ENCODE results near the gene AKR1C2. TPM values are rescaled to one million over a fixed set of nuclear protein-coding genes. Genes with fewer than 3 reads are reported as not detected.

AKR1C2 gene
- total RNA-seq, 2 experiments from 2014 or later: not detected

DNA sequence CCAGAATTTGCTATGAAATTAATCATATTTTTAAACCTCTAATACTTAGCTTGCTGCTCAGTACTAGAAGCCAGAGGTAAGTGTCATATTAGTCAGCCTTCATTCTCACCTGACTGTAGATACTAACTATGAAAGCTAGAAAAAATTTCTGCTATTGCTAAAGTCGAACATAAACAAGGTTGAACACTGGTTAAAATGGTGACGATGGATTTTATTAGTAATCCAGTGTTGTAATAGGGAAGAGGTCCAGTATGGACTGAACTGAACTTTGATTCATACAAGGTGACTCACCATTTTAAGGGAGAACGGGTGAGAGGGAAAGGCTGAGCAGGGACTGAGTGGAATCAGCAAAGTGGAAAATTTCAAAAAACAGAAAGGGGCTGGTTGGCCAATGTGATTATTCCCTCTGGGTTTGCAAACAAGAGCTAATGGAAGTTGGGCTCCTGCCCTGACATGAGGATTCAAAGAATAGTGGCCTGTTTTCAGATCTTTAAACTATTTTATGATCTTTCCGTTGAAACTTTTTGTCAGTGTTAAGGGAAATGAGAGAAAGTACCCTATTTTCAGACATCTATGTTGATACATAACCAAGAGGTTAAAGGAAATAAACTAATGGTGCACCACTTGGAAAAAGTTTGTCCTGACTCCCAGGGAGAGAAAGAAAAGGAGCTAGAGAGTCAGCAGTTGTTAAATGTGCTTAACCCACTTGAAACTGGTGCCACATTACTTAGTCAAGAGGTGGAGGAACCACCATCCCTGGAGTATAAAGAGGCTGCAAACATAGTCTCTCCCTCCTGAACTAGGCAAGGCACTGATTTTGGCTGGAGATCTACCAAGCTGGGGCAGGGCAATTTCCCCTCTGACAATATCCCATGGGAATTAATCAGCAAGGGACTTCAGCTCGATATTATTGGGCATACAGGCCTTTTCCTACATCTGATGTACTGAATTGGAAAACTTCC, 55.7 kb downstream of the AKR1C2 start:
- H3K4me1 ChIP-seq (ENCODE audit: insufficient read depth, low read length, poor library complexity, severe bottlenecking): no peaks in the 10 kb centered on the region
- H2AFZ ChIP-seq (ENCODE audit: low read length): no peak overlapping the region
- ChIA-PET POLR2A (interaction anchor here (0.6 kb wide), 2 partner anchors 12 to 549 kb away, joined by 3 read pairs; no protein-coding TSS in a partner anchor), CTCF (ENCODE audit: unreplicated experiment) (no interaction called here)
- H3K4me2 ChIP-seq (ENCODE audit: low read length): no peak overlapping the region
- no peaks in the 10 kb centered on the region for H3K9me2 ChIP-seq (ENCODE audit: insufficient read depth, low read length)
- H3K79me2 ChIP-seq (ENCODE audit: insufficient read depth, low read depth, low read length): no peaks in the 10 kb centered on the region
- H4K20me1 ChIP-seq (ENCODE audit: insufficient read depth, low read length): no peaks in the 10 kb centered on the region
- no peak overlapping the region for H3K4me3 ChIP-seq (ENCODE audit: low read depth, low read length, poor library complexity, severe bottlenecking)
- no peaks in the 10 kb centered on the region for H3K9me3 ChIP-seq (ENCODE audit: low read length)
- TF ChIP-seq EZH2phosphoT487 (IDR thresholded peaks at IDR 0.05; ENCODE audit: borderline replicate concordance, low read depth, low read length): no peak
- TF ChIP-seq, protein P1, sequence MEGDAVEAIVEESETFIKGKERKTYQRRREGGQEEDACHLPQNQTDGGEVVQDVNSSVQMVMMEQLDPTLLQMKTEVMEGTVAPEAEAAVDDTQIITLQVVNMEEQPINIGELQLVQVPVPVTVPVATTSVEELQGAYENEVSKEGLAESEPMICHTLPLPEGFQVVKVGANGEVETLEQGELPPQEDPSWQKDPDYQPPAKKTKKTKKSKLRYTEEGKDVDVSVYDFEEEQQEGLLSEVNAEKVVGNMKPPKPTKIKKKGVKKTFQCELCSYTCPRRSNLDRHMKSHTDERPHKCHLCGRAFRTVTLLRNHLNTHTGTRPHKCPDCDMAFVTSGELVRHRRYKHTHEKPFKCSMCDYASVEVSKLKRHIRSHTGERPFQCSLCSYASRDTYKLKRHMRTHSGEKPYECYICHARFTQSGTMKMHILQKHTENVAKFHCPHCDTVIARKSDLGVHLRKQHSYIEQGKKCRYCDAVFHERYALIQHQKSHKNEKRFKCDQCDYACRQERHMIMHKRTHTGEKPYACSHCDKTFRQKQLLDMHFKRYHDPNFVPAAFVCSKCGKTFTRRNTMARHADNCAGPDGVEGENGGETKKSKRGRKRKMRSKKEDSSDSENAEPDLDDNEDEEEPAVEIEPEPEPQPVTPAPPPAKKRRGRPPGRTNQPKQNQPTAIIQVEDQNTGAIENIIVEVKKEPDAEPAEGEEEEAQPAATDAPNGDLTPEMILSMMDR (conservative IDR thresholded peaks at IDR 0.05; ENCODE audit: low read length): no peak
- DNase-seq (ENCODE audit: low spot score): no peak
- BruUV-seq (replicated peaks): no TSS peak
- intact Hi-C loops (cut with micrococcal nuclease; ENCODE audit: unreplicated experiment): no loop called here
- no peaks in the 10 kb centered on the region for H3K36me3 ChIP-seq (ENCODE audit: insufficient read depth, low read length)
- no peak overlapping the region for H3K27ac ChIP-seq (ENCODE audit: low read depth, low read length, poor library complexity, severe bottlenecking)

DNA sequence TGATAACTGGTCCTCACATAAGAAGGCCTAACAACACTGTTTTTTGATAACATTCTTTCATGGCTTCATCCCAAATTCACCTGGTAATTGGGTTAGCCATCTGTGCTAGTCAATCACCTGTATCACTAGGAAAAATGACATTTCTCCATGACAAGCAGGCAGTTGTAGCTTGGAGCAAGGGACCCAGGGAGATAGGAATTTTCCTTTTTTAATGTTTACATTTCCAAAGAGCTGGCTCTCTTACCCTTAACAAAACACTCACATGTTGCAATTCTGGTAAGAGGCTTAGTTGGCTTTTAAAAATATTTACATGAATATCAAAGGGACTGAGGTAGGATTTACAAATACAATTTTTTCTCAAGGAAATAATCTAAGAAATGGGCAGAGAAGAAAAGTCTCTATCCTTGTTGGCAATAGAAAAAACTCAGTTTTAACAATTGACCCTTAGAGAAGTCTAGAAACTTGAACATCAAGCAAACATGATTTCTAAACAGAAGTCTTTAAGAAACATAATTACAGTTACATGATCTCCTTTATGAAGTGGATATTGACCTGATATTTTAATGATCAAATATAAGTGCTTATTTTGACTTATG, 56.5 kb downstream of the AKR1C2 start:
- no peaks in the 10 kb centered on the region for H4K20me1 ChIP-seq (ENCODE audit: insufficient read depth, low read length)
- no peaks in the 10 kb centered on the region for H3K9me2 ChIP-seq (ENCODE audit: insufficient read depth, low read length)
- H3K4me1 ChIP-seq (ENCODE audit: insufficient read depth, low read length, poor library complexity, severe bottlenecking): no peaks in the 10 kb centered on the region
- H3K4me2 ChIP-seq (ENCODE audit: low read length): no peak overlapping the region
- TF ChIP-seq EZH2phosphoT487 (IDR thresholded peaks at IDR 0.05; ENCODE audit: borderline replicate concordance, low read depth, low read length): no peak
- TF ChIP-seq, protein P1 (conservative IDR thresholded peaks at IDR 0.05; ENCODE audit: low read length): no peak
- H2AFZ ChIP-seq (ENCODE audit: low read length): no peak overlapping the region
- BruUV-seq (replicated peaks): no TSS peak
- CTCF ChIA-PET (ENCODE audit: unreplicated experiment): no interaction called here
- H3K79me2 ChIP-seq (ENCODE audit: insufficient read depth, low read depth, low read length): no peaks in the 10 kb centered on the region
- no peak overlapping the region for H3K4me3 ChIP-seq (ENCODE audit: low read depth, low read length, poor library complexity, severe bottlenecking)
- H3K9me3 ChIP-seq (ENCODE audit: low read length): no peaks in the 10 kb centered on the region
- H3K27ac ChIP-seq (ENCODE audit: low read depth, low read length, poor library complexity, severe bottlenecking): no peak overlapping the region
- H3K36me3 ChIP-seq (ENCODE audit: insufficient read depth, low read length): no peaks in the 10 kb centered on the region
- POLR2A ChIA-PET: interaction anchor here (0.6 kb wide), 1 partner anchor 548 kb away, joined by 3 read pairs; no protein-coding TSS in a partner anchor
- intact Hi-C loops (cut with micrococcal nuclease; ENCODE audit: unreplicated experiment): no loop called here
- no peak for DNase-seq (ENCODE audit: low spot score)
